GM08714 (cell line): ENCODE data around the gene RGS7.
"Not testable (repeated sequence)": the region's sequence is repeated elsewhere in the genome, so short reads cannot be mapped to it uniquely, and the experiment has no call there.

Experiments used
- H3K4me3 ChIP-seq: fragments of 200-500 bp; sonication (Bioruptor generic); 2 replicates; pipeline ENCODE4 v1.5.1; 2014; ENCODE audit warnings: mild to moderate bottlenecking, low read length, inconsistent platforms
- ZNF274 ChIP-seq: IDR thresholded peaks from 2 replicates; pipeline ENCODE4 v1.6.1; 2012; ENCODE audit warnings: mild to moderate bottlenecking, low read depth, low read length

Gene RGS7

DNA sequence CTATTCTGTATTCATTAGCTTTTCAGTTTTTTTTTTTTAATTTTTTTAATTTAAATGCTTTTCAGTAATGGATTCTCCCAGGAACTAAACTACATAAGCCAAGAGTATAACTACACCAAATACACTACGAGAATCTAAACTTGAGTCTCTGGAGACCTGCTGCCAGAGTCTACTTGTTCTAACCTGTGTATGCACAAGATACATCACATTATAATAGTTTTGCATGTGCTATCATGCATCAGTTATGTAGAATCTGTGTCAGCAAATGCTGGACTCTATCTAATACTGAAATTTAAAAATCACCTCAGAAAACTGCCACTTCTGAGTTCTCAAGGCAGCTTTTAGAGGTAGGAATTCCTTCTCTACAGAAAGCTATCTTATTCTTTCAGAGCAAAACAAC lies 598.7 kb downstream of the RGS7 start:
- no peak overlapping the region for H3K4me3 ChIP-seq
- no peak for TF ChIP-seq ZNF274

DNA sequence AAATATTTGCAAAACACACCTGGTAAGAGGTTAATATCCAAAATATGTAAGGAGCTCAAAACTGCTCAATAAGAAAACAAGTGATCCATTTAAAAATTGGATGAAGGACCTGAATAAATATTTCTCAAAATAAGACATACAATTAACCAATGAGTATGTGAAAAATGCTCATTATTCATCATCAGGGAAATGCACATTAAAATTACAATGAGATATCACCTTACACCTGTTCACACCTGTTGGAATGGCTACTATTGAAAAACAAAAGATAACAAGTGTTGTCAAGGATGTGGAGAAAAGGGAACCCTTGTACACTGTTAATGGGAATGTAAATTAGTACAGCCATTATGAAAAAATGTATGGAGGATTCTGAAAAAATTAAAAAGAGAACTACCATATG lies 609.1 kb downstream of the RGS7 start:
- H3K4me3 ChIP-seq: no peak overlapping the region
- no peak for TF ChIP-seq ZNF274

DNA sequence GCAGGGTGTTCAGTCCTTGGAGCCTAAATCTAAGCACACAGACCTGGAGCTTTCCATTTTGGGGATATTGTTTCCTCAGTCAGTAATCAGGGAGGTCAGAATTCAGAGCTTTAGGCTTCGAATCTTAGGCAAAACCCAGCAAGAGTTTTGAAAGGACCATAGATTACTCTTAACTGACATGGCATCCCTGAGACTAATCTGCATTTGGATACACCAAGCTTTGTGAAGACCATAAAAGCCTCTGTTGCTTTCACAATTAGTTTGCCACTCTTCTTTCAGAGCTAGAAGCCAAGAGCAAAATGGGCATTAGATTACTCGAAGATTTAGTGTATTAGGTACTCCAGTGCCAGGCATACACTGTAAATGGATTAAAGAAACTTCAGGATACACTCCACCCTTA lies 613.3 kb downstream of the RGS7 start:
- no peak overlapping the region for H3K4me3 ChIP-seq
- no peak for TF ChIP-seq ZNF274

DNA sequence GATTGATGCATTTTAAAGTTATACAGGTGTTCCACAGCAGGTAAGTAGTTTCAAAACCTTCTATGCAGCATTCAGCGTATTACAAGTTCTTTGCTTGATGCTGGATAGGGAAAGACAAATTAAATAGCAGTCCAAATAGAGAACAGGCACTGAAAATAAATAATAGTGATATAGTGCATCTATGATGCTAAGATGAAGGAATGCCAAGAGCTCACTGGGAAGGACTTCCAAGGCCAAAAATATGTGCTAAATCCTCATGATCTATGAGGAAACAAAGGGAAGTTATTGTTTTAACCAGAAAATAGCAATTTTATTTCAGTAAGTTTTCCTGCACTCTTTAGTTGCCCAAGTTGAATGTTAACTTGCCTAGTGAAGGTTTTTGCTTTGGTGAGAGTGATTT lies 617.3 kb downstream of the RGS7 start:
- TF ChIP-seq ZNF274: no peak
- H3K4me3 ChIP-seq: no peak overlapping the region

DNA sequence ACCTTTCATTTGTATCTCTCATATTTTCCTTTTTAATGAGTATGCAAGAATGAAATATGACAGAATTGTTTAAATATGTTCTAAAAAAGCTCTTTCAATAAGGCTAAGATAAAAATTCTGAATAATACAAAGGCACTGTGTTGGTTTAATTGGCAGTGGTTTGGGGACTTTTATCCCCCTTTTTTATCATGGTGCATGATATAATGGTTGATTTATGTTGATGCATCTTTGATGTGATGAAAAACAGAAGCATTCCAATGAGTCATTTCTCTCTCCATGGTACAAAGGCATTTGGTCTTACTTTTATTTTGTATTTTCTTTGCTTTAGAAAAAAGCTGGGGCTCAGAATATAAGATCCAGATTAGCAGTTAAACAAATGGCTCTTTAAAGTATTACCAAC lies 617.9 kb downstream of the RGS7 start:
- TF ChIP-seq ZNF274: no peak

DNA sequence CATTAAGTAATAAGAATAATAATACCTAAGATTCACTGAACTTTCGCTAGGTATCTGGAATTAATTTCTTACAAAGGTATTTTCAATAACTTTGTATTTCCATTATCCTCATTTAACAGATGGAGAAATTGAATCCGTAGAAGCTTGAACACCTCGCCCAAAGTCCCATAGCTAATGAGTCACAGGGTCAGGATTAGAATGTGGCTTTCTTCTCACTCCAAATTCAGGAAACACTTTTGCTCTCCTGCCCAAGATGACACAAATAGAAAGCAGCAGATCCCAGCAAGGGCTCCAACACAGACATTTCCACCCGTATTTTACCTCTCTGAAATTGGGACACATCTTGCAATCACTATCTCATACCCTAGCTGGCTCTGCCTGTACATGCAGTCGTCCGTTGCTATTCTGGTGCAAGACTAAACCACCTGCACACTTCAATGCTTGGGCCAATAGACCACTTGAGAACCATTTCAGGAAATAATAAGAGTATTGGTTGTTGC lies 619.2 kb downstream of the RGS7 start:
- H3K4me3 ChIP-seq: no peak overlapping the region
- TF ChIP-seq ZNF274: no peak

More for the DNA sequence above, 617.9 kb downstream of the RGS7 start:
- no peak overlapping the region for H3K4me3 ChIP-seq

DNA sequence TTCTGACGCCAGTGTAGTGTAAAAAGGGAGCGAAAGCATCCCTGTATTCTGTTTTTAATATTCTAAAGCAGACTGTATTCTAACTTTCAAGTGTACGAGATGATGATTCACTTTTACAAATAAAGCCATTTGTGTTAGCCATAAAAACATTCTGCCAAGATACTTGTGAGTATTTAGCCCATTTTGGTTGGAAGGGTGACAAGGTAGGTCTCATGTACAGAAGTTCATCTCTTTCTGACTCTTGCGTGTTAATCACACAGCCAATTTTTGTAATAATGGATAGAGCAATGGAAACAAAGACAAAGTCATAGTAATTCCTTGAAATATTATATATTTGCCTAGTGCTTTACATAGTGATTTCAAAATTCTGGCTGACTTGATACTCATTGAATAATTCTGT lies 619.7 kb downstream of the RGS7 start:
- no peak overlapping the region for H3K4me3 ChIP-seq
- TF ChIP-seq ZNF274: no peak

DNA sequence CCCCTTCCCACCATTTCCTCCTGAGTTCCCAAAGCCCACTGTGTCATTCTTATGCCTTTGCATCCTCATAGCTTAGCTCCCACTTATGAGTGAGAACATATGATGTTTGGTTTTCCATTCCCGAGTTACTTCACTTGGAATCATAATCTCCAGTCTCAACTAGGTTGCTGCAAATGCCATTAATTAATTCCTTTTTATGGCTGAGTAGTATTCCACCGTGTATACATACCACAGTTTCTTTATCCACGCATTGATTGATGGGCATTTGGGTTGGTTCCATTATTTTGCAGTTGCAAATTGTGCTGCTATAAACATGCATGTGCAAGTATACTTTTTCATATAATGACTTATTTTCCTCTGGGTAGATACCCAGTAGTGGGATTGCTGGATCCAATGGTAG lies 622.3 kb downstream of the RGS7 start:
- H3K4me3 ChIP-seq: not testable (repeated sequence)

DNA sequence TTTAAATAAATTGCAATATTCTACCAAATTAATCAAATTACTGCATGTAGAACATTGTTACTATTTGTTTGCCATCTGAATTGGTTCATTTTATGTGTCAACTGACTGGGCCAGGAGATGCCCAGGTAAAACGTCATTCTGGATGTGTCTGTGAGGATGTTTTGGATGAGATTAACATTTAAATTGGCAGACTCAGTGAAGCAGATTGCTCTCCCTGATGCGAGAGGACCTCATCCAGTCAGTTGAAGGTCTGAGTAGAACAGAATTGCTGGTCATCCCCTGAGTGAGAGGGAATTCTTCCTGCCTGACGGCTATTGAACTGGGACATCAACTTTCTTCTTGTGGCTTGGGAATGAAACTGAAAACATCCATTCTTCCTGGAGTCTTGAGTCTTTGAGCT lies 623.0 kb downstream of the RGS7 start:
- H3K4me3 ChIP-seq: no peak overlapping the region
- no peak for TF ChIP-seq ZNF274

DNA sequence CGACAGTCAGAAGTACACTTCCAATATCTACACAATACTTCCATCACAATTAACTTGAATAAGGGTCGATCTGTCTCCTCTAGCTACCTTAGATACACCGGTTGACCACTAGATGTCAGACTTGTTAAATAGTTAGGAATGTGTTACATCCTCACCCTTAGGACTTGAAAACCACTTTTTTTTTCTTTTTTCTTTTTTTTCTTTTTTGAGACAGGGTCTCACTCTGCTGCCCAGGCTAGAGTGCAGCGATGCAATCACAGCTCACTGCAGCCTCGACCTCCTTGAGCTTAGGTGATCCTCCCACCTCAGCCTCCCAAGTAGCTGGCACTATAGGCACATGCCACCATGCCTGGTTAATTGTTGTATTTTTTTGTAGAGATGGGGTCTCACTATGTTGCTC lies 624.6 kb downstream of the RGS7 start:
- H3K4me3 ChIP-seq: no peak overlapping the region
- no peak for TF ChIP-seq ZNF274
